WTC11 (cell line): ENCODE results near the gene RBFOX2. TPM values are rescaled to one million over a fixed set of nuclear protein-coding genes. Genes with fewer than 3 reads are reported as not detected.

Experiments
- ATAC-seq: fragments of 200-7000 bp; cut with Tn5 transposase; 2 replicates; pipeline ENCODE4 v1.10.0; 2021; ENCODE audit warnings: mild to moderate bottlenecking, moderate library complexity
- CTCF ChIA-PET: fragments of 300-600 bp; sonication (Branson Sonifier 250); formaldehyde crosslinking; loops from one replicate; lab custom pipeline; 2021; ENCODE audit warnings: antibody characterized with exemption; lab: Charles Lee
- POLR2A ChIA-PET: fragments of 350-600 bp; sonication (Branson Sonifier 250); formaldehyde crosslinking; loops from one replicate; lab custom pipeline; 2021; ENCODE audit warnings: antibody characterized with exemption; lab: Charles Lee
- DNase-seq: peaks from one replicate; pipeline ENCODE4 v3.0.0; 2021; ENCODE audit warnings: low spot score
- H3K27ac Mint-ChIP-seq: 2 replicates; pipeline ENCODE4 v1.8.0; 2021; ENCODE audit warnings: mixed read lengths
- H3K27me3 Mint-ChIP-seq: 2 replicates; pipeline ENCODE4 v1.8.0; 2021; ENCODE audit warnings: low read depth, mild to moderate bottlenecking, moderate library complexity, mixed read lengths
- H3K36me3 Mint-ChIP-seq: 2 replicates; pipeline ENCODE4 v1.8.0; 2021; ENCODE audit warnings: mixed read lengths
- H3K4me1 Mint-ChIP-seq: 2 replicates; pipeline ENCODE4 v1.8.0; 2022; ENCODE audit warnings: mixed read lengths
- H3K4me3 Mint-ChIP-seq: 2 replicates; pipeline ENCODE4 v1.8.0; 2021; ENCODE audit warnings: mild to moderate bottlenecking, moderate library complexity, mixed read lengths
- H3K9me3 Mint-ChIP-seq: 2 replicates; pipeline ENCODE4 v1.8.0; 2021; ENCODE audit warnings: mixed read lengths
- AFF4 ChIP-seq: sonication (generic); formaldehyde crosslinking; IDR thresholded peaks from 2 replicates; pipeline ENCODE4 v1.8.1; 2023; ENCODE audit warnings: mild to moderate bottlenecking, missing genetic modification reagents, borderline replicate concordance
- CBFB ChIP-seq: sonication (generic); formaldehyde crosslinking; IDR thresholded peaks from 2 replicates; pipeline ENCODE4 v1.8.1; 2022; ENCODE audit warnings: mild to moderate bottlenecking, low read depth, missing genetic modification reagents
- CTCF ChIP-seq: fragments of 200-600 bp; IDR thresholded peaks from 2 replicates; pipeline ENCODE4 v1.8.0; 2022; ENCODE audit warnings: antibody characterized with exemption
- GTF2I ChIP-seq: fragments of 250-450 bp; sonication (Bioruptor Pico); conservative IDR thresholded peaks from 2 replicates; pipeline ENCODE4 v1.4.0; 2021; ENCODE audit warnings: mild to moderate bottlenecking
- HMGA2 ChIP-seq: fragments of 250-450 bp; sonication (Bioruptor Pico); IDR thresholded peaks from 2 replicates; pipeline ENCODE4 v1.4.0; 2021; ENCODE audit warnings: mild to moderate bottlenecking, moderate library complexity
- JAZF1 ChIP-seq: fragments of 250-450 bp; sonication (Bioruptor Pico); IDR thresholded peaks from 2 replicates; pipeline ENCODE4 v1.9.0; 2021; ENCODE audit warnings: moderate library complexity, mild to moderate bottlenecking, inconsistent platforms
- MAX ChIP-seq: sonication (generic); formaldehyde crosslinking; IDR thresholded peaks from 2 replicates; pipeline ENCODE4 v1.8.0; 2022; ENCODE audit warnings: mild to moderate bottlenecking, missing genetic modification reagents
- NFATC4 ChIP-seq: fragments of 250-450 bp; sonication (Bioruptor Pico); IDR thresholded peaks from 2 replicates; pipeline ENCODE4 v1.9.0; 2021; ENCODE audit warnings: mild to moderate bottlenecking
- RORB ChIP-seq: fragments of 250-450 bp; sonication (Bioruptor Pico); IDR thresholded peaks from 2 replicates; pipeline ENCODE4 v1.9.0; 2021; ENCODE audit warnings: mild to moderate bottlenecking
- SMAD4 ChIP-seq: sonication (generic); formaldehyde crosslinking; IDR thresholded peaks from 2 replicates; pipeline ENCODE4 v1.8.0; 2022; ENCODE audit warnings: mild to moderate bottlenecking, missing genetic modification reagents
- USF2 ChIP-seq: sonication (generic); formaldehyde crosslinking; IDR thresholded peaks from 2 replicates; pipeline ENCODE4 v1.8.1; 2023; ENCODE audit warnings: mild to moderate bottlenecking, missing genetic modification reagents, moderate library complexity
- ZNF263 ChIP-seq: sonication (generic); formaldehyde crosslinking; IDR thresholded peaks from 2 replicates; pipeline ENCODE4 v1.8.1; 2022; ENCODE audit warnings: low read depth, mild to moderate bottlenecking, moderate library complexity, missing genetic modification reagents
- ZNF425 ChIP-seq: fragments of 250-450 bp; sonication (Bioruptor Pico); conservative IDR thresholded peaks from 2 replicates; pipeline ENCODE4 v1.9.0; 2021; ENCODE audit warnings: mild to moderate bottlenecking
- total RNA-seq: library from RNA; stranded (reverse); gene quantifications from 3 replicates; pipeline ENCODE4 v1.2.3, GENCODE V29; 2021
- TF ChIP-seq, protein P1 (sequence below): sonication (generic); formaldehyde crosslinking; IDR thresholded peaks from 2 replicates; pipeline ENCODE4 v1.8.1; 2022; ENCODE audit warnings: low read depth, mild to moderate bottlenecking, moderate library complexity, missing genetic modification reagents, borderline replicate concordance
- TF ChIP-seq, protein P2 (sequence below): sonication (generic); formaldehyde crosslinking; conservative IDR thresholded peaks from 2 replicates; pipeline ENCODE4 v1.8.1; 2022; ENCODE audit warnings: mild to moderate bottlenecking, missing genetic modification reagents
- TF ChIP-seq, protein P3 (sequence below): fragments of 250-450 bp; sonication (Bioruptor Pico); IDR thresholded peaks from 2 replicates; pipeline ENCODE4 v1.9.0; 2021; ENCODE audit warnings: mild to moderate bottlenecking, borderline replicate concordance

RBFOX2 gene
- total RNA-seq, 1 experiment from 2014 or later: 107 TPM

DNA sequence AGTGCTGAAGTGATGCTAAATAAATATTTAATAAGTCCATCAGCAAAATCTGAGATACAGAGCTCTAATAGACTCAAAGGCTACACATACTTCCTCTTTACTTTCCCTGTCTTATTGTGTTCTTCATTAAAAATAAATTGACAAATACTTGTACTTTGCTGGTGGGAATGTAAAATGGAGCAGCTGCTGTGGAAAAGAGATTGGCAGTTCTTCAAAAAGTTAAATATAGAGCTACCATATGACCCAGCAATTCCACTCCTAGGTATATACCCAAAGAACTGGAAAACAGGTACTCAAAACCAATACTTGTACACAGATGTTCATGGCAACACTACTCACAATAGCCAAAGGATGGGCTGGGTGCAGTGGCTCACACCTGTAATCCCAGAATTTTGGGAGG, 76.0 kb downstream of the RBFOX2 start (continued):
- TF ChIP-seq CTCF: no peak
- TF ChIP-seq NFATC4 (CRISPR knock-in tag): no peak
- TF ChIP-seq ZNF425: no peak
- TF ChIP-seq CBFB: no peak
- TF ChIP-seq, protein P1, sequence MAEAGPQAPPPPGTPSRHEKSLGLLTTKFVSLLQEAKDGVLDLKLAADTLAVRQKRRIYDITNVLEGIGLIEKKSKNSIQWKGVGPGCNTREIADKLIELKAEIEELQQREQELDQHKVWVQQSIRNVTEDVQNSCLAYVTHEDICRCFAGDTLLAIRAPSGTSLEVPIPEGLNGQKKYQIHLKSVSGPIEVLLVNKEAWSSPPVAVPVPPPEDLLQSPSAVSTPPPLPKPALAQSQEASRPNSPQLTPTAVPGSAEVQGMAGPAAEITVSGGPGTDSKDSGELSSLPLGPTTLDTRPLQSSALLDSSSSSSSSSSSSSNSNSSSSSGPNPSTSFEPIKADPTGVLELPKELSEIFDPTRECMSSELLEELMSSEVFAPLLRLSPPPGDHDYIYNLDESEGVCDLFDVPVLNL (CRISPR knock-in tag): no peak

GRCh38 chr22:35950262-35950661, 78.4 kb downstream of the RBFOX2 start:
- TF ChIP-seq, protein P1 (CRISPR knock-in tag): no peak
- TF ChIP-seq, protein P2, sequence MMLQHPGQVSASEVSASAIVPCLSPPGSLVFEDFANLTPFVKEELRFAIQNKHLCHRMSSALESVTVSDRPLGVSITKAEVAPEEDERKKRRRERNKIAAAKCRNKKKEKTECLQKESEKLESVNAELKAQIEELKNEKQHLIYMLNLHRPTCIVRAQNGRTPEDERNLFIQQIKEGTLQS: no peak
- no peak for TF ChIP-seq CBFB
- no peak for TF ChIP-seq GTF2I (CRISPR knock-in tag)
- TF ChIP-seq AFF4 (CRISPR knock-in tag): no peak
- TF ChIP-seq MAX (CRISPR knock-in tag): no peak
- no peak for TF ChIP-seq RORB (CRISPR knock-in tag)
- no peak for TF ChIP-seq SMAD4 (CRISPR knock-in tag)
- no peak for TF ChIP-seq USF2 (CRISPR knock-in tag)
- no peak for TF ChIP-seq ZNF263 (CRISPR knock-in tag)
- TF ChIP-seq, protein P3, sequence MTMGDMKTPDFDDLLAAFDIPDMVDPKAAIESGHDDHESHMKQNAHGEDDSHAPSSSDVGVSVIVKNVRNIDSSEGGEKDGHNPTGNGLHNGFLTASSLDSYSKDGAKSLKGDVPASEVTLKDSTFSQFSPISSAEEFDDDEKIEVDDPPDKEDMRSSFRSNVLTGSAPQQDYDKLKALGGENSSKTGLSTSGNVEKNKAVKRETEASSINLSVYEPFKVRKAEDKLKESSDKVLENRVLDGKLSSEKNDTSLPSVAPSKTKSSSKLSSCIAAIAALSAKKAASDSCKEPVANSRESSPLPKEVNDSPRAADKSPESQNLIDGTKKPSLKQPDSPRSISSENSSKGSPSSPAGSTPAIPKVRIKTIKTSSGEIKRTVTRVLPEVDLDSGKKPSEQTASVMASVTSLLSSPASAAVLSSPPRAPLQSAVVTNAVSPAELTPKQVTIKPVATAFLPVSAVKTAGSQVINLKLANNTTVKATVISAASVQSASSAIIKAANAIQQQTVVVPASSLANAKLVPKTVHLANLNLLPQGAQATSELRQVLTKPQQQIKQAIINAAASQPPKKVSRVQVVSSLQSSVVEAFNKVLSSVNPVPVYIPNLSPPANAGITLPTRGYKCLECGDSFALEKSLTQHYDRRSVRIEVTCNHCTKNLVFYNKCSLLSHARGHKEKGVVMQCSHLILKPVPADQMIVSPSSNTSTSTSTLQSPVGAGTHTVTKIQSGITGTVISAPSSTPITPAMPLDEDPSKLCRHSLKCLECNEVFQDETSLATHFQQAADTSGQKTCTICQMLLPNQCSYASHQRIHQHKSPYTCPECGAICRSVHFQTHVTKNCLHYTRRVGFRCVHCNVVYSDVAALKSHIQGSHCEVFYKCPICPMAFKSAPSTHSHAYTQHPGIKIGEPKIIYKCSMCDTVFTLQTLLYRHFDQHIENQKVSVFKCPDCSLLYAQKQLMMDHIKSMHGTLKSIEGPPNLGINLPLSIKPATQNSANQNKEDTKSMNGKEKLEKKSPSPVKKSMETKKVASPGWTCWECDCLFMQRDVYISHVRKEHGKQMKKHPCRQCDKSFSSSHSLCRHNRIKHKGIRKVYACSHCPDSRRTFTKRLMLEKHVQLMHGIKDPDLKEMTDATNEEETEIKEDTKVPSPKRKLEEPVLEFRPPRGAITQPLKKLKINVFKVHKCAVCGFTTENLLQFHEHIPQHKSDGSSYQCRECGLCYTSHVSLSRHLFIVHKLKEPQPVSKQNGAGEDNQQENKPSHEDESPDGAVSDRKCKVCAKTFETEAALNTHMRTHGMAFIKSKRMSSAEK (CRISPR knock-in tag): no peak
- TF ChIP-seq JAZF1 (CRISPR knock-in tag): no peak
- TF ChIP-seq HMGA2 (CRISPR knock-in tag): no peak
- H3K4me1 Mint-ChIP-seq: no peaks in the 10 kb centered on the region
- H3K27ac Mint-ChIP-seq: no peak overlapping the region
- POLR2A ChIA-PET: no interaction called here
- no peak for DNase-seq
- H3K27me3 Mint-ChIP-seq: no peaks in the 10 kb centered on the region
- no peaks in the 10 kb centered on the region for H3K36me3 Mint-ChIP-seq
- H3K4me3 Mint-ChIP-seq: no peak overlapping the region
- CTCF ChIA-PET: interaction anchor here (2.7 kb wide), 1 partner anchor 116 kb away, joined by 12 read pairs; no protein-coding TSS in a partner anchor
- peak; percentile 71 for ATAC-seq
- no peaks in the 10 kb centered on the region for H3K9me3 Mint-ChIP-seq
